ENCODE measurements around the gene ASTN1. TPM values are rescaled to one million over a fixed set of nuclear protein-coding genes. Genes with fewer than 3 reads are reported as not detected.
A peak's percentile ranks its signal among the peaks of the same experiment; 100 is the strongest.

The ASTN1 gene
- total RNA-seq: 0.22 TPM
- long read RNA-seq: 0 reads

GRCh38 chr1:177164380-177165068 is at the start of gene ASTN1:
Gene ASTN1, minus strand, starts transcription at chr1:177164712. Its CDS starts 36 bp downstream, at chr1:177164676.
- DNase-seq: peak; percentile 29
- intact Hi-C loops (cut with micrococcal nuclease): no loop called here
- peak; percentile 43 for ATAC-seq

GRCh38 chr1:177211231-177211630 is 46.7 kb upstream of the ASTN1 start:
- ATAC-seq (peak; percentile 67), DNase-seq (no peak)
- intact Hi-C loops (cut with micrococcal nuclease): no loop called here

GRCh38 chr1:177210071-177210470 is 45.6 kb upstream of the ASTN1 start:
- intact Hi-C loops (cut with micrococcal nuclease): no loop called here
- ATAC-seq (peak; percentile 30), DNase-seq (no peak)

GRCh38 chr1:177209357-177209756 is 44.8 kb upstream of the ASTN1 start:
- DNase-seq: peak; percentile 60
- peak; percentile 91 for ATAC-seq
- intact Hi-C loops (cut with micrococcal nuclease): no loop called here

- no peak for ATAC-seq
- DNase-seq: no peak
- intact Hi-C loops (cut with micrococcal nuclease): no loop called here
These were observed 44.4 kb upstream of the ASTN1 start for GRCh38 chr1:177208920-177209319.

GRCh38 chr1:177206831-177207355 is 42.4 kb upstream of the ASTN1 start:
- intact Hi-C loops (cut with micrococcal nuclease): no loop called here
- DNase-seq (no peak), ATAC-seq (no peak)

- intact Hi-C loops (cut with micrococcal nuclease): no loop called here
- DNase-seq (no peak), ATAC-seq (no peak)
These were observed 35.8 kb upstream of the ASTN1 start for GRCh38 chr1:177200290-177200689.

- no peak for ATAC-seq
- no peak for DNase-seq
- intact Hi-C loops (cut with micrococcal nuclease): no loop called here
These were observed 33.7 kb upstream of the ASTN1 start for GRCh38 chr1:177198243-177198642.

- intact Hi-C loops (cut with micrococcal nuclease): no loop called here
- ATAC-seq: no peak
These were observed 25.9 kb upstream of the ASTN1 start for GRCh38 chr1:177190308-177190970.

GRCh38 chr1:177186639-177187038 is 22.1 kb upstream of the ASTN1 start:
- no peak for DNase-seq
- intact Hi-C loops (cut with micrococcal nuclease): no loop called here
- ATAC-seq: no peak

More at GRCh38 chr1:177190308-177190970, 25.9 kb upstream of the ASTN1 start:
- DNase-seq: no peak

- no peak for ATAC-seq
- no peak for DNase-seq
- intact Hi-C loops (cut with micrococcal nuclease): no loop called here
These were observed 20.7 kb upstream of the ASTN1 start for GRCh38 chr1:177185209-177185608.

- ATAC-seq: no peak
- intact Hi-C loops (cut with micrococcal nuclease): loop anchor here (5.0 kb wide), 1 partner anchor 287 kb away; no protein-coding TSS in a partner anchor
- DNase-seq: no peak
These were observed 19.3 kb upstream of the ASTN1 start for GRCh38 chr1:177183836-177184235.

GRCh38 chr1:177181631-177182291 is 17.2 kb upstream of the ASTN1 start:
- intact Hi-C loops (cut with micrococcal nuclease): loop anchor here (5.0 kb wide), 1 partner anchor 284 kb away; no protein-coding TSS in a partner anchor
- peak; percentile 66 for DNase-seq
- ATAC-seq: peak; percentile 92

GRCh38 chr1:177181280-177181630 is 16.7 kb upstream of the ASTN1 start:
- ATAC-seq (peak; percentile 42), DNase-seq (peak; percentile 25)
- intact Hi-C loops (cut with micrococcal nuclease): loop anchor here (5.0 kb wide), 1 partner anchor 284 kb away; no protein-coding TSS in a partner anchor

- ATAC-seq: no peak
- intact Hi-C loops (cut with micrococcal nuclease): no loop called here
- DNase-seq: no peak
These were observed 10.6 kb upstream of the ASTN1 start for GRCh38 chr1:177174921-177175634.

GRCh38 chr1:177173976-177174375 is 9.5 kb upstream of the ASTN1 start:
- intact Hi-C loops (cut with micrococcal nuclease): no loop called here
- ATAC-seq: no peak
- no peak for DNase-seq

- ATAC-seq (no peak), DNase-seq (no peak)
- intact Hi-C loops (cut with micrococcal nuclease): no loop called here
These were observed 8.4 kb upstream of the ASTN1 start for GRCh38 chr1:177172866-177173265.

GRCh38 chr1:177172272-177172671 is 7.8 kb upstream of the ASTN1 start:
- DNase-seq (no peak), ATAC-seq (no peak)
- intact Hi-C loops (cut with micrococcal nuclease): no loop called here

GRCh38 chr1:177171536-177172123 is 7.1 kb upstream of the ASTN1 start:
- DNase-seq (no peak), ATAC-seq (no peak)
- intact Hi-C loops (cut with micrococcal nuclease): no loop called here
